Hepatocyte (in vitro differentiated cells): ENCODE measurements around the gene ATP10D. TPM values are rescaled to one million over a fixed set of nuclear protein-coding genes. Genes with fewer than 3 reads are reported as not detected.
A peak's percentile ranks its signal among the peaks of the same experiment; 100 is the strongest.

ENCODE experiments used
- DNase-seq: peaks from one replicate; pipeline ENCODE4 v3.0.0-alpha.2; 2016; ENCODE audit warnings: low spot score
- H2AFZ ChIP-seq: fragments of 200-600 bp; sonication (generic); 2 replicates; pipeline ENCODE4 v1.6.0; 2016; ENCODE audit warnings: antibody characterized with exemption, mild to moderate bottlenecking
- H3K27ac ChIP-seq: fragments of 200-600 bp; sonication (generic); 2 replicates; pipeline ENCODE4 v1.5.1; 2016; ENCODE audit warnings: mild to moderate bottlenecking
- H3K27me3 ChIP-seq: fragments of 200-600 bp; sonication (generic); 2 replicates; pipeline ENCODE4 v1.6.1; 2016
- H3K36me3 ChIP-seq: fragments of 200-600 bp; sonication (generic); replicated peaks from 2 replicates; pipeline ENCODE4 v1.5.1; 2016; ENCODE audit warnings: low read depth; ENCODE audit not compliant: insufficient read depth
- H3K4me1 ChIP-seq: fragments of 200-600 bp; sonication (generic); 2 replicates; pipeline ENCODE4 v1.5.1; 2016; ENCODE audit warnings: mild to moderate bottlenecking, moderate library complexity; ENCODE audit not compliant: insufficient read depth
- H3K4me2 ChIP-seq: fragments of 200-600 bp; sonication (generic); 2 replicates; pipeline ENCODE4 v1.6.0; 2016
- H3K4me3 ChIP-seq: fragments of 200-600 bp; sonication (generic); 2 replicates; pipeline ENCODE4 v1.5.1; 2016; ENCODE audit warnings: mild to moderate bottlenecking
- H3K79me2 ChIP-seq: fragments of 200-600 bp; sonication (generic); 2 replicates; pipeline ENCODE4 v1.6.0; 2017; ENCODE audit warnings: mild to moderate bottlenecking
- H3K9me2 ChIP-seq: fragments of 200-600 bp; sonication (generic); replicated peaks from 2 replicates; pipeline ENCODE4 v1.6.0; 2017; ENCODE audit warnings: mild to moderate bottlenecking; ENCODE audit not compliant: insufficient read depth
- H3K9me3 ChIP-seq: fragments of 200-600 bp; sonication (generic); 2 replicates; pipeline ENCODE4 v1.5.1; 2016; ENCODE audit warnings: low read depth, mild to moderate bottlenecking
- H4K20me1 ChIP-seq: fragments of 200-600 bp; sonication (generic); 2 replicates; pipeline ENCODE4 v1.6.0; 2016; ENCODE audit warnings: mild to moderate bottlenecking; ENCODE audit not compliant: insufficient read depth, poor library complexity, severe bottlenecking
- CTCF ChIP-seq: fragments of 200-600 bp; sonication (generic); IDR thresholded peaks from 2 replicates; pipeline ENCODE4 v1.5.1; 2016; ENCODE audit warnings: antibody characterized with exemption, mild to moderate bottlenecking; ENCODE audit not compliant: poor library complexity
- EZH2 ChIP-seq: fragments of 200-600 bp; sonication (generic); IDR thresholded peaks from 2 replicates; pipeline ENCODE4 v1.6.1; 2016; ENCODE audit warnings: antibody characterized with exemption, mild to moderate bottlenecking, borderline replicate concordance
- EZH2phosphoT487 ChIP-seq: fragments of 200-600 bp; sonication (generic); IDR thresholded peaks from one replicate; pipeline ENCODE4 v1.6.1; 2018; ENCODE audit warnings: antibody characterized with exemption, mild to moderate bottlenecking, low read depth, moderate library complexity; ENCODE audit not compliant: unreplicated experiment, severe bottlenecking
- WGBS: methylation state at CpG from one replicate; pipeline ENCODE4 v1.1.6; 2016; ENCODE audit warnings: low lambda C conversion rate; ENCODE audit errors: missing lambda C conversion rate; 5-methylcytosine and 5-hydroxymethylcytosine counted together
- polyA plus RNA-seq: library from polyadenylated mRNA; unstranded; fragments of >200 nt; fragmentation: Nextera tagmentation; extraction: Ambion mirVana; gene quantifications from 2 replicates; pipeline ENCODE4 v1.2.1, GENCODE V29; 2016
- total RNA-seq: library from RNA; depleted of rRNA; stranded (reverse); fragments of >200 nt; gene quantifications from 2 replicates; pipeline ENCODE4 v1.2.3, GENCODE V29; 2014

ATP10D gene
- total and polyA plus RNA-seq, 2 experiments from 2014 or later: 8.0 to 14.7 TPM

DNA sequence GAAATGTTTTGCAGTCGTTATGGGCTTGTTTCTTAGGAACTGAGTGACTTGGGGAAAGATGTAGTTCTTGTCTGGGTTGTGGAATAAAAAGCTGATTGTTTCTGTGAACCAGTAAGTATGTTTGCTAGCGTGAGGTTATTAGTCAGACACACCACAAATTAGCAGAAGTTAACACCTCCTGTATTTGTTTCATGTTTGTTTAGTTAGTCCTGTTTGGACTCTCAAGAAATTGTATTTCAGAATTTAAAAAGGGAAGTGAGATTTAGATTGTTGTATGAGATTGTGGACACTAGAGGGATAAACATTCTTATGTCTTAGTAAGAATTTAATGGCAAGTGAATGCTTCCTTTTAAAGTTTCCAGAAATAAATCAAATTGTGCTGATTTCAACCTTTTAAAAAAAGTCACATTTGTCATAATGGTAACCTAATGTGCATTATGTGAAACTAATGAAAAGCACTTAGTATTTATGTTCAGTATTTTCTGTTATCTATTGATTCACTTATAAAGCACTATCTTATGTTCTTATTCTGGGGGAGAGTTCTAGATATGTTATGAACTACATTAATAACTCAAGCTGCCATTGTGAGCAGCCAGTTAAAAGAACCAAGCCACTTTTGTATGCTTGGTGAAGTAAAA is 25.6 kb downstream of the ATP10D start:
- no peaks in the 10 kb centered on the region for H3K79me2 ChIP-seq
- H3K9me2 ChIP-seq: no peaks in the 10 kb centered on the region
- no peak overlapping the region for H3K27ac ChIP-seq
- H3K4me2 ChIP-seq: no peak overlapping the region
- no peak overlapping the region for H3K4me3 ChIP-seq
- H3K4me1 ChIP-seq: no peaks in the 10 kb centered on the region
- TF ChIP-seq EZH2 (no peak), CTCF (peak; percentile 6), EZH2phosphoT487 (no peak)
- WGBS: 79% methylated on average over 2 of the region's 2 CpGs
- no peaks in the 10 kb centered on the region for H3K36me3 ChIP-seq
- DNase-seq: no peak
- no peak overlapping the region for H2AFZ ChIP-seq
- H4K20me1 ChIP-seq: no peaks in the 10 kb centered on the region
- H3K27me3 ChIP-seq: no peaks in the 10 kb centered on the region
- no peaks in the 10 kb centered on the region for H3K9me3 ChIP-seq

DNA sequence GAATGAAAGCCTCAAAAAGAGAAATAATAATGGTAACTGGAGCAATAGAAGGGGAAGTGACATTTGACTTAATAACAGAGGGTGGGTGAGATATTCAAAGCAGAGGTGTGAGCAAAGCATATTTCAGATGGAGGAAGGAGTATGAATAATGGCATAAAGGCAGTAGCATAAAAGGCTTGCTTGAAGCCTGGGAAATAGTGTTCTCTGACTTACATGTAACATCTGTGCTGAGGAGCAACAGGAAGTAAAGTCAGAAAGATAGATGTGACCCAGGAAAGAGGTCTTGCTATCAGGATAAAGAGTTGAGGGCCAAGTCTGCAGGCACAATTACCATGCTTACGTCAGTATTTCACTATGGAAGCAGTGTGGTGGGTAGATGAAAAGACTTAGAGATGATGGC is 28.4 kb downstream of the ATP10D start:
- Histone ChIP-seq H3K4me3 (no peak overlapping the region), H3K9me2 (no peaks in the 10 kb centered on the region), H3K36me3 (no peaks in the 10 kb centered on the region), H3K27me3 (no peaks in the 10 kb centered on the region), H2AFZ (no peak overlapping the region), H4K20me1 (no peaks in the 10 kb centered on the region), H3K27ac (no peak overlapping the region), H3K4me2 (no peak overlapping the region), H3K9me3 (no peaks in the 10 kb centered on the region), H3K79me2 (no peaks in the 10 kb centered on the region), H3K4me1 (no peaks in the 10 kb centered on the region)
- WGBS: 100% methylated on average over 1 of the region's 1 CpG
- TF ChIP-seq EZH2phosphoT487: no peak
- no peak for TF ChIP-seq EZH2
- TF ChIP-seq CTCF: no peak
- no peak for DNase-seq

GRCh38 chr4:47519239-47519883 is 34.3 kb downstream of the ATP10D start:
- no peak for TF ChIP-seq EZH2phosphoT487
- no peak for TF ChIP-seq CTCF
- TF ChIP-seq EZH2: no peak
- Histone ChIP-seq H3K27ac (no peak overlapping the region), H3K36me3 (no peaks in the 10 kb centered on the region), H3K27me3 (no peaks in the 10 kb centered on the region), H3K4me3 (no peak overlapping the region), H3K4me2 (no peak overlapping the region), H2AFZ (no peak overlapping the region), H3K9me3 (no peaks in the 10 kb centered on the region), H4K20me1 (no peaks in the 10 kb centered on the region), H3K9me2 (no peaks in the 10 kb centered on the region), H3K4me1 (no peaks in the 10 kb centered on the region), H3K79me2 (no peaks in the 10 kb centered on the region)
- 92% methylated on average over 3 of the region's 3 CpGs for WGBS
- DNase-seq: no peak
